GM12878 (cell line): ENCODE results near the gene PLS1. TPM values are rescaled to one million over a fixed set of nuclear protein-coding genes. Genes with fewer than 3 reads are reported as not detected.

Experiments used
- ATAC-seq: fragments of 200-7000 bp; cut with Tn5 transposase; 3 replicates; pipeline ENCODE4 v1.9.1; 2020; ENCODE audit warnings: mild to moderate bottlenecking, moderate library complexity
- BruUV-seq: library from RNA; stranded (reverse); fragments of 400-500 nt; replicated peaks from 2 replicates; lab custom pipeline; 2021; lab: Mats Ljungman, UMichigan
- CTCF ChIA-PET: fragments of 300-600 bp; sonication (Branson Sonifier 250); formaldehyde crosslinking; extraction: SDS; loops from one replicate; lab custom pipeline; 2021; ENCODE audit warnings: inconsistent platforms; lab: Yijun Ruan, JAX
- POLR2A ChIA-PET: fragments of 350-600 bp; formaldehyde crosslinking; extraction: SDS; loops from one replicate; lab custom pipeline; 2021; ENCODE audit warnings: inconsistent platforms; lab: Charles Lee
- RAD21 ChIA-PET: fragments of 300-600 bp; sonication (Branson Sonifier 250); formaldehyde crosslinking; loops from one replicate; lab custom pipeline; 2023; ENCODE audit warnings: antibody characterized with exemption; ENCODE audit not compliant: unreplicated experiment; lab: Charles Lee
- SMC1A ChIA-PET: fragments of 300-600 bp; sonication (Branson Sonifier 250); formaldehyde crosslinking; loops from one replicate; lab custom pipeline; 2023; ENCODE audit not compliant: unreplicated experiment, uncharacterized antibody; lab: Charles Lee
- DNase-seq: peaks from one replicate; pipeline ENCODE4 v3.0.0-alpha.2; 2011; ENCODE audit warnings: low read depth, low spot score
- FAIRE-seq: peaks from 3 replicates; lab custom pipeline; 2011; peaks lifted over from hg19 to GRCh38; lab: Jason Lieb, UNC
- H2AFZ ChIP-seq: 2 replicates; pipeline ENCODE4 v1.6.0; 2011; ENCODE audit warnings: low read depth, low read length, control low read depth; ENCODE audit not compliant: control insufficient read depth
- H3K27ac ChIP-seq: 2 replicates; pipeline ENCODE4 v1.5.1; 2011; ENCODE audit warnings: control low read depth; ENCODE audit not compliant: control insufficient read depth, insufficient read depth
- H3K27me3 ChIP-seq, 2 experiments: replicated peaks in 1 of 2; 2 replicates each; pipeline versions ENCODE4 v1.6.0 to v1.6.1; 2011; ENCODE audit warnings: low read length in 1 of 2; ENCODE audit not compliant: control insufficient read depth in 2 of 2, insufficient read depth in 2 of 2
- H3K36me3 ChIP-seq, 2 experiments: 2 replicates each; pipeline ENCODE4 v1.5.1; 2011; ENCODE audit warnings: low read length in 1 of 2; ENCODE audit not compliant: control insufficient read depth in 2 of 2, insufficient read depth in 2 of 2
- H3K4me1 ChIP-seq: 2 replicates; pipeline ENCODE4 v1.6.1; 2011; ENCODE audit warnings: mild to moderate bottlenecking, low read length, moderate library complexity, mixed read lengths; ENCODE audit not compliant: control insufficient read depth, insufficient read depth
- H3K4me2 ChIP-seq: 2 replicates; pipeline ENCODE4 v1.6.0; 2011; ENCODE audit warnings: control low read depth; ENCODE audit not compliant: control insufficient read depth, insufficient read depth
- H3K4me3 ChIP-seq: fragments of 200-600 bp; sonication (generic); 2 replicates; pipeline ENCODE4 v1.5.1; 2016
- H3K79me2 ChIP-seq: 2 replicates; pipeline ENCODE4 v1.6.0; 2011; ENCODE audit warnings: low read length; ENCODE audit not compliant: control insufficient read depth, insufficient read depth
- H3K9ac ChIP-seq: 2 replicates; pipeline ENCODE4 v1.8.0; 2011; ENCODE audit warnings: low read length, control low read depth, mixed read lengths; ENCODE audit not compliant: control insufficient read depth, insufficient read depth
- H3K9me3 ChIP-seq: replicated peaks from 3 replicates; pipeline ENCODE4 v1.5.1; 2011; ENCODE audit warnings: mild to moderate bottlenecking, low read length; ENCODE audit not compliant: control insufficient read depth, insufficient read depth
- H4K20me1 ChIP-seq: 2 replicates; pipeline ENCODE4 v1.6.0; 2011; ENCODE audit not compliant: control insufficient read depth, insufficient read depth
- CBFB ChIP-seq: IDR thresholded peaks from 2 replicates; pipeline ENCODE4 v1.6.1; 2016; ENCODE audit warnings: antibody characterized with exemption, low read depth
- CREB1 ChIP-seq: IDR thresholded peaks from 2 replicates; pipeline ENCODE4 v1.6.1; 2012; ENCODE audit warnings: low read depth, mild to moderate bottlenecking, inconsistent platforms
- GABPA ChIP-seq: IDR thresholded peaks from 2 replicates; pipeline ENCODE4 v1.6.1; 2014; ENCODE audit warnings: antibody characterized with exemption, low read depth, mild to moderate bottlenecking, inconsistent platforms
- JUNB ChIP-seq: IDR thresholded peaks from 2 replicates; pipeline ENCODE4 v1.6.1; 2016; ENCODE audit warnings: antibody characterized with exemption, mild to moderate bottlenecking
- JUND ChIP-seq: IDR thresholded peaks from 2 replicates; pipeline ENCODE4 v1.6.1; 2012; ENCODE audit warnings: low read depth, mild to moderate bottlenecking, low read length, improper control_type of control experiment, moderate library complexity
- MXI1 ChIP-seq: fragments of 150-350 bp; IDR thresholded peaks from 2 replicates; pipeline ENCODE4 v1.6.1; 2011; ENCODE audit warnings: low read depth, mild to moderate bottlenecking, inconsistent platforms, low read length, improper control_type of control experiment
- NFIC ChIP-seq: IDR thresholded peaks from 2 replicates; pipeline ENCODE4 v1.6.1; 2012; ENCODE audit warnings: low read depth, mild to moderate bottlenecking, inconsistent platforms, low read length, moderate library complexity
- NFXL1 ChIP-seq: fragments of 450-650 bp; IDR thresholded peaks from 2 replicates; pipeline ENCODE4 v1.6.1; 2017; ENCODE audit warnings: antibody characterized with exemption, mild to moderate bottlenecking, borderline replicate concordance
- ZNF207 ChIP-seq: fragments of 450-650 bp; IDR thresholded peaks from 2 replicates; pipeline ENCODE4 v1.6.1; 2014; ENCODE audit warnings: antibody characterized with exemption, mild to moderate bottlenecking, borderline replicate concordance
- ZNF217 ChIP-seq: fragments of 450-650 bp; IDR thresholded peaks from 2 replicates; pipeline ENCODE4 v1.6.1; 2017; ENCODE audit warnings: antibody characterized with exemption, mild to moderate bottlenecking
- ZNF622 ChIP-seq: fragments of 450-650 bp; IDR thresholded peaks from 2 replicates; pipeline ENCODE4 v1.6.1; 2017; ENCODE audit warnings: mild to moderate bottlenecking, inconsistent platforms
- ZSCAN29 ChIP-seq: fragments of 450-650 bp; IDR thresholded peaks from 2 replicates; pipeline ENCODE4 v1.6.1; 2017; ENCODE audit warnings: mild to moderate bottlenecking, moderate library complexity
- WGBS: methylation state at CpG from one replicate; pipeline ENCODE4 v1.1.6; 2016; ENCODE audit warnings: low lambda C conversion rate; ENCODE audit not compliant: insufficient replicate concordance, insufficient coverage; ENCODE audit errors: missing lambda C conversion rate; 5-methylcytosine and 5-hydroxymethylcytosine counted together
- in situ Hi-C: fragments of 300-500 bp; cut with MboI; formaldehyde crosslinking; loops from 9 replicates; pipeline ENCODE4 v1.14.3; 2018; ENCODE audit warnings: mixed read lengths
- intact Hi-C: fragments of 100-400 bp; cut with micrococcal nuclease; formaldehyde crosslinking; loops from one replicate; pipeline ENCODE4 v1.14.2; 2022; ENCODE audit not compliant: unreplicated experiment
- polyA plus RNA-seq, 11 experiments: library from polyadenylated mRNA; depleted of rRNA in 4 of 11; unstranded in 6 of 11; stranded (reverse) in 5 of 11; fragments of >200 nt; fragmentation: Nextera tagmentation in 4 of 11; fragmentation: Illumina TruSeq in 1 of 11; extraction: Ambion mirVana in 4 of 11; extraction: Trizol in 1 of 11; gene quantifications; 1 replicate in 1 of 11; 2 replicates in 10 of 11; pipeline versions ENCODE4 v1.2.1 to v1.2.3, GENCODE V29; 2011 to 2016; ENCODE audit warnings: inconsistent platforms in 2 of 11, missing spikeins in 2 of 11, low read depth in 1 of 11
- total RNA-seq, 4 experiments: library from RNA; depleted of rRNA in 3 of 4; stranded (reverse); fragments of >200 nt in 3 of 4; fragmentation: Illumina TruSeq in 1 of 4; extraction: Trizol in 1 of 4; gene quantifications; 2 replicates each; pipeline versions ENCODE4 v1.2.1 to v1.2.3, GENCODE V29; 2013 to 2021
- TF ChIP-seq, protein P1 (sequence below): fragments of 450-650 bp; IDR thresholded peaks from 2 replicates; pipeline ENCODE4 v1.6.1; 2017; ENCODE audit warnings: mild to moderate bottlenecking
- TF ChIP-seq, protein P2 (sequence below): IDR thresholded peaks from 2 replicates; pipeline ENCODE4 v1.6.1; 2012; ENCODE audit warnings: mild to moderate bottlenecking, low read depth, low read length
- TF ChIP-seq, protein P3 (sequence below): fragments of 450-650 bp; IDR thresholded peaks from 2 replicates; pipeline ENCODE4 v1.6.1; 2018; ENCODE audit warnings: mild to moderate bottlenecking, low read depth, moderate library complexity; ENCODE audit not compliant: partially characterized antibody

The PLS1 gene
- total and polyA plus RNA-seq, 10 of the 15 experiments (the other 5 are each of a cell fraction or from before 2014, with no cell fraction given), result 0.59 to 11.7 (median 1.7) TPM

DNA sequence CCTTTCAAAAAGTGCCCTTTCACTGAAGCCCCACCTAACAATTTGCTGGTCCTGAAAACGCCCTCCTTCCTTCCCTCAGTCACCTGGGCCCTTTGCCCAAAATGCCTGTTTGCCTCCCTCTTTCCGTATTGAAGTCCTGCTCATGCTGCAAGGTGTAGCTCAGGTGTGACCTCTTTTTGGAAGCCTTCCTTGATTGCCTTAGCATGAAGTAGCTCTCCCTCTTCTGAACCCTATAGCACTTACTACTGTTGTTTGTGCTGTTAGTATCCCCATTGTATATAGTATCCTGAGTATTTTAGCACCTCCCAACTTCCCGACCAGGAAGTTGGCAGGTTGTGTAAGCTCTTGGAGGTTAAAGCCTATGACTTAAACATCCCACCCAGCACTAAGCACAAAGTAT is 1.7 kb downstream of the PLS1 start:
- SMC1A ChIA-PET, result no interaction called here
- no peak for TF ChIP-seq ZNF217
- TF ChIP-seq, protein P1, sequence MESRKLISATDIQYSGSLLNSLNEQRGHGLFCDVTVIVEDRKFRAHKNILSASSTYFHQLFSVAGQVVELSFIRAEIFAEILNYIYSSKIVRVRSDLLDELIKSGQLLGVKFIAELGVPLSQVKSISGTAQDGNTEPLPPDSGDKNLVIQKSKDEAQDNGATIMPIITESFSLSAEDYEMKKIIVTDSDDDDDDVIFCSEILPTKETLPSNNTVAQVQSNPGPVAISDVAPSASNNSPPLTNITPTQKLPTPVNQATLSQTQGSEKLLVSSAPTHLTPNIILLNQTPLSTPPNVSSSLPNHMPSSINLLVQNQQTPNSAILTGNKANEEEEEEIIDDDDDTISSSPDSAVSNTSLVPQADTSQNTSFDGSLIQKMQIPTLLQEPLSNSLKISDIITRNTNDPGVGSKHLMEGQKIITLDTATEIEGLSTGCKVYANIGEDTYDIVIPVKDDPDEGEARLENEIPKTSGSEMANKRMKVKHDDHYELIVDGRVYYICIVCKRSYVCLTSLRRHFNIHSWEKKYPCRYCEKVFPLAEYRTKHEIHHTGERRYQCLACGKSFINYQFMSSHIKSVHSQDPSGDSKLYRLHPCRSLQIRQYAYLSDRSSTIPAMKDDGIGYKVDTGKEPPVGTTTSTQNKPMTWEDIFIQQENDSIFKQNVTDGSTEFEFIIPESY, result no peak
- no peak for TF ChIP-seq MXI1
- TF ChIP-seq NFIC, result no peak
- no peak for TF ChIP-seq ZNF622
- TF ChIP-seq, protein P2, sequence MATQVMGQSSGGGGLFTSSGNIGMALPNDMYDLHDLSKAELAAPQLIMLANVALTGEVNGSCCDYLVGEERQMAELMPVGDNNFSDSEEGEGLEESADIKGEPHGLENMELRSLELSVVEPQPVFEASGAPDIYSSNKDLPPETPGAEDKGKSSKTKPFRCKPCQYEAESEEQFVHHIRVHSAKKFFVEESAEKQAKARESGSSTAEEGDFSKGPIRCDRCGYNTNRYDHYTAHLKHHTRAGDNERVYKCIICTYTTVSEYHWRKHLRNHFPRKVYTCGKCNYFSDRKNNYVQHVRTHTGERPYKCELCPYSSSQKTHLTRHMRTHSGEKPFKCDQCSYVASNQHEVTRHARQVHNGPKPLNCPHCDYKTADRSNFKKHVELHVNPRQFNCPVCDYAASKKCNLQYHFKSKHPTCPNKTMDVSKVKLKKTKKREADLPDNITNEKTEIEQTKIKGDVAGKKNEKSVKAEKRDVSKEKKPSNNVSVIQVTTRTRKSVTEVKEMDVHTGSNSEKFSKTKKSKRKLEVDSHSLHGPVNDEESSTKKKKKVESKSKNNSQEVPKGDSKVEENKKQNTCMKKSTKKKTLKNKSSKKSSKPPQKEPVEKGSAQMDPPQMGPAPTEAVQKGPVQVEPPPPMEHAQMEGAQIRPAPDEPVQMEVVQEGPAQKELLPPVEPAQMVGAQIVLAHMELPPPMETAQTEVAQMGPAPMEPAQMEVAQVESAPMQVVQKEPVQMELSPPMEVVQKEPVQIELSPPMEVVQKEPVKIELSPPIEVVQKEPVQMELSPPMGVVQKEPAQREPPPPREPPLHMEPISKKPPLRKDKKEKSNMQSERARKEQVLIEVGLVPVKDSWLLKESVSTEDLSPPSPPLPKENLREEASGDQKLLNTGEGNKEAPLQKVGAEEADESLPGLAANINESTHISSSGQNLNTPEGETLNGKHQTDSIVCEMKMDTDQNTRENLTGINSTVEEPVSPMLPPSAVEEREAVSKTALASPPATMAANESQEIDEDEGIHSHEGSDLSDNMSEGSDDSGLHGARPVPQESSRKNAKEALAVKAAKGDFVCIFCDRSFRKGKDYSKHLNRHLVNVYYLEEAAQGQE, result no peak
- no peak for TF ChIP-seq GABPA
- TF ChIP-seq ZSCAN29, result no peak
- TF ChIP-seq ZNF207, result no peak
- no peak for TF ChIP-seq CREB1
- no peak for TF ChIP-seq NFXL1
- TF ChIP-seq, protein P3, sequence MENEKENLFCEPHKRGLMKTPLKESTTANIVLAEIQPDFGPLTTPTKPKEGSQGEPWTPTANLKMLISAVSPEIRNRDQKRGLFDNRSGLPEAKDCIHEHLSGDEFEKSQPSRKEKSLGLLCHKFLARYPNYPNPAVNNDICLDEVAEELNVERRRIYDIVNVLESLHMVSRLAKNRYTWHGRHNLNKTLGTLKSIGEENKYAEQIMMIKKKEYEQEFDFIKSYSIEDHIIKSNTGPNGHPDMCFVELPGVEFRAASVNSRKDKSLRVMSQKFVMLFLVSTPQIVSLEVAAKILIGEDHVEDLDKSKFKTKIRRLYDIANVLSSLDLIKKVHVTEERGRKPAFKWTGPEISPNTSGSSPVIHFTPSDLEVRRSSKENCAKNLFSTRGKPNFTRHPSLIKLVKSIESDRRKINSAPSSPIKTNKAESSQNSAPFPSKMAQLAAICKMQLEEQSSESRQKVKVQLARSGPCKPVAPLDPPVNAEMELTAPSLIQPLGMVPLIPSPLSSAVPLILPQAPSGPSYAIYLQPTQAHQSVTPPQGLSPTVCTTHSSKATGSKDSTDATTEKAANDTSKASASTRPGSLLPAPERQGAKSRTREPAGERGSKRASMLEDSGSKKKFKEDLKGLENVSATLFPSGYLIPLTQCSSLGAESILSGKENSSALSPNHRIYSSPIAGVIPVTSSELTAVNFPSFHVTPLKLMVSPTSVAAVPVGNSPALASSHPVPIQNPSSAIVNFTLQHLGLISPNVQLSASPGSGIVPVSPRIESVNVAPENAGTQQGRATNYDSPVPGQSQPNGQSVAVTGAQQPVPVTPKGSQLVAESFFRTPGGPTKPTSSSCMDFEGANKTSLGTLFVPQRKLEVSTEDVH, result no peak
- TF ChIP-seq JUNB, result no peak
- TF ChIP-seq JUND, result no peak
- no peak for TF ChIP-seq CBFB

More for the DNA sequence above, 1.7 kb downstream of the PLS1 start:
- no peaks in the 10 kb centered on the region for H3K9me3 ChIP-seq
- 22% methylated on average over 3 of the region's 3 CpGs for WGBS
- H2AFZ ChIP-seq, result no peak overlapping the region
- DNase-seq, result no peak
- in situ Hi-C loops (no loop called here), intact Hi-C loops (no loop called here)
- H3K27me3 ChIP-seq, result no peaks in the 10 kb centered on the region
- no peak overlapping the region for H3K27ac ChIP-seq
- H3K79me2 ChIP-seq, result no peaks in the 10 kb centered on the region
- no peak overlapping the region for H3K4me3 ChIP-seq
- peaks cover 4% of the 10 kb centered on the region; the same call in 1 of the 2 replicates for H3K4me1 ChIP-seq
- FAIRE-seq, result no peak
- RAD21 ChIA-PET, result no interaction called here
- no TSS peak for BruUV-seq
- CTCF ChIA-PET, result interaction anchor here (0.7 to 1.5 kb wide), 3 partner anchors 12 to 195 kb away, joined by 3 to 5 read pairs (median 3); no protein-coding TSS in a partner anchor
- no peak for ATAC-seq
- no peak overlapping the region for H3K4me2 ChIP-seq
- H3K36me3 ChIP-seq, result no peaks in the 10 kb centered on the region
- H4K20me1 ChIP-seq, result no peaks in the 10 kb centered on the region
- POLR2A ChIA-PET, result no interaction called here
- no peak overlapping the region for H3K9ac ChIP-seq
